VCaP (cell line): Measurements from ENCODE around the gene TAF8.
"Not testable (repeated sequence)": the region's sequence is repeated elsewhere in the genome, so short reads cannot be mapped to it uniquely, and the experiment has no call there.

ENCODE experiments used
- H3K27ac ChIP-seq: fragments of 450-650 bp; 2 replicates; pipeline ENCODE4 v1.5.1; 2017
- CTCF ChIP-seq: fragments of 450-650 bp; conservative IDR thresholded peaks from 2 replicates; pipeline ENCODE4 v1.5.1; 2017; ENCODE audit warnings: mild to moderate bottlenecking, moderate library complexity

Gene TAF8

GRCh38 chr6:42030585-42031506, 19.5 kb upstream of the TAF8 start:
- no peak for TF ChIP-seq CTCF
- H3K27ac ChIP-seq, result no peak overlapping the region

- H3K27ac ChIP-seq, result no peak overlapping the region
- no peak for TF ChIP-seq CTCF
Measured at GRCh38 chr6:42032366-42032765, 18.0 kb upstream of the TAF8 start.

- H3K27ac ChIP-seq, result not testable (repeated sequence)
Measured at GRCh38 chr6:42037669-42038068, 12.7 kb upstream of the TAF8 start.

- TF ChIP-seq CTCF, result no peak
- no peak overlapping the region for H3K27ac ChIP-seq
Measured at GRCh38 chr6:42038163-42038562, 12.2 kb upstream of the TAF8 start.

GRCh38 chr6:42038811-42039408, 11.4 kb upstream of the TAF8 start:
- TF ChIP-seq CTCF, result no peak
- H3K27ac ChIP-seq, result no peak overlapping the region

GRCh38 chr6:42040856-42041480, 9.4 kb upstream of the TAF8 start:
- no peak overlapping the region for H3K27ac ChIP-seq
- TF ChIP-seq CTCF, result no peak

GRCh38 chr6:42041481-42042053, 8.8 kb upstream of the TAF8 start:
- no peak for TF ChIP-seq CTCF
- H3K27ac ChIP-seq, result no peak overlapping the region
